HG02840 (cell line): ENCODE results near the gene EDA.

ENCODE experiments used
- ATAC-seq: cut with Tn5 transposase; IDR thresholded peaks from one replicate; pipeline ENCODE4 v1.9.1; 2021; ENCODE audit warnings: mild to moderate bottlenecking, moderate library complexity, moderate number of reproducible peaks; ENCODE audit not compliant: unreplicated experiment, low FRiP score

EDA gene

DNA sequence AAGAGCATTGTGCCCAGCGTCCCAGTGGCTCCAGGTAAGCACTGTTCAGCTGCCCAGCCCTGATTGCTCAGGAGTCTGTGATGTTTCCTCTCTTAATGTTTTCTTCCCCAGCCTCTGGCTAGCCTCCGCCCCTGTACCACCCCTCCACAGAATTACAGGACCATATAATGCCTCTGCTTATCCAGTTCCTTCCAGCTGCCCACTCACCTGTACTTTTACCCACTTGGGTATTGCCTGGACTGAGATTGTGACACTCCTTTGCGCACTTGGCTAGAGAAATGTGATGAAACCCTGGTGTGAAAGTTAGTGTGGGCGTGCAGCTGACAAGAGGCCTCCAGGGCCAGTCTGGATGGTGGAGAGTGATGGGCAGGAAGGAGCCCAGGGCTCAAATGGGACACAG is 434.0 kb downstream of the EDA start, which contains the start of gene AWAT2:
AWAT2 (minus strand) TSS at position 14 of the 400 bp plus-strand sequence; CDS start at position 8, 6 bp downstream.
- no peak for ATAC-seq

DNA sequence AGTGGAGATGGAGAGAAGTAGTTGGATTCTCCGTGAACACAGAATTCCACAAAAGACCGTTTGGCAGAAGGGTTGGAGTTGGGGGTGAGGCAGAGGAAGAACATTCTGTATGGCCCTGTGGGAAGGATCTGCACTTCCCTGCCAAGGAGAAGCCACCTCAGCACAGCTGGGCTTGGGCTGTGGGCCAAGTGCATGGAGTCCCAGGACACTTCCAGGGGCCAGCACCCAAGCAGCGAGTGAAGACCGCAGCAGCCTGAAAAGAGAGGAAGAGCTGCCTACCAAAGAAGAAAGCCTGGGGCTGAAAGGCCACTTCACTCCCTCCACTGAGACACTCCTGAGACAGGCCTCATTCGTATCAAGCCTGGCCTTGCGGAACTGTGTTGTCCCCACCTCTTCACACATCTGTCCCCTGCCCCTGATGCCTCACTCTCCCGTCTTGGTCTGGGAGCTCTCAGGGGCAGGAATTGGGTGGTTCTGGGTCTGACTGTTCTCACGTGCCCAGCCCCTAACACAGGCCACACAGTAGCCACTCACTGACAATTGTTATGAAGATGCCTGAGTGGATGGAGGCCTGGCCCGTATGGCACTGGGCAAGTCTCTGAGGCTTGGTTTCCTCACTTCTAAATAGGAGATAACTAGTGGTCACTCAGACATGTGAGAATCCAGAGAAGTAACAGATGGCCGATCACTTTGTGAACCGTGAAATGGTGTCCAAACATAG is 437.1 kb downstream of the EDA start:
- ATAC-seq, result no peak

DNA sequence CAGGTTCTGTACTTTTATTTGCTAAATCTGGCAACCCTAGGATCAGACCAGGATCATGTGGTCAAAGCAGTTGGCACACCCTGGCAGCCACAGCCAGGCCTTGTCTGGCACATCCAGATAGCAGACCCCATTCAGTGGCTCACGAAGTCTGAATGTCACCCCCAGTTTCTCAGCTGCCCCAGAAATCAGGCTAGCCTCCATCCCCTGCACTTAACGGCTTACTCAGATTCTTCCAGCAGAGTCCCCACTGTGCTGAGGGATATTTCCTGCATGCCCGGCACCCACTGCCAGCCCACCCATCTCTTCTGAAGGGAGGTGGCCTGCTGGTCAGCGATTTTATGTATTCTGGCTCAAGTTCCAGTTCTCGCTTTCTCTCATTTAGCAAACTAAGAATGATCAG is 438.5 kb downstream of the EDA start:
- ATAC-seq, result no peak

DNA sequence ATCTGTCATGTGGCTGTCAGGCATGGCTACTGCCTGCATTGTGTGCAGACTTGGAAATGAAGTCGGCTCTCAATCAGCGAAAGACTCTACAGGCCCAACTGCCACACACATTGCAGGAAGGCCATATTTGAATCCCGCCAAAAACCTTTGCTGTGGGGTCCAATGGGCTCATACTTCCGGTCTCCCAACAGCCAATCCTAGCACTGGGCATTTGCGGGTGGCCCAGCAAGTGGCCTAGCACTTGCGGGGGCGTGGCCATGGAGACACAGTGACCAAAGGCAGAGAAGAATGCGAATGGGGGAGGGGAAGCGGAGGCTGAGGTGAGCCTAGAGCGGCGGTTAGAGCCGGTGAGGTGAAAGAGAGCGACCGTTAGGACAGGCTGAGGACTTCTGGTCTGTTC is 446.2 kb downstream of the EDA start, which contains the start of gene OTUD6A:
OTUD6A (plus strand) TSS at position 382 of the 400 bp plus-strand sequence. CDS start 68 bp downstream, outside the sequence.
- no peak for ATAC-seq

DNA sequence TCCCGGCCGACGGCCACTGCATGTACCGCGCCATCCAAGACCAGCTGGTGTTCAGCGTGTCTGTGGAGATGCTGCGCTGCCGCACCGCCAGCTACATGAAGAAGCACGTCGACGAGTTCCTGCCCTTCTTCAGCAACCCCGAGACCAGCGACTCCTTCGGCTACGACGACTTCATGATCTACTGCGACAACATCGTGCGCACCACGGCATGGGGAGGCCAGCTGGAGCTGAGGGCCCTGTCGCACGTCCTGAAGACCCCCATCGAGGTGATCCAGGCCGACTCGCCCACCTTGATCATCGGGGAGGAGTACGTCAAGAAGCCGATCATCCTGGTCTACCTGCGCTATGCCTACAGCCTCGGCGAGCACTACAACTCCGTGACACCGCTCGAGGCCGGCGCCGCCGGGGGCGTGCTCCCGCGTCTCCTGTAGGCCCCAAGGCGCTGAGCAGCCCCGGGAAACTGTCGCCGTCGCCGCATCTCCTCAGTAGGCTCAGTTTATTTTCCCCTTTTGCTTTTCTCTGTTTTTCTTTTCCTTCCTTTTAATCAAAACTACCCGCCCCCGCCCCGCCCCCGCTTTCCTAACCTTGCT is 447.1 kb downstream of the EDA start:
- ATAC-seq, result no peak

DNA sequence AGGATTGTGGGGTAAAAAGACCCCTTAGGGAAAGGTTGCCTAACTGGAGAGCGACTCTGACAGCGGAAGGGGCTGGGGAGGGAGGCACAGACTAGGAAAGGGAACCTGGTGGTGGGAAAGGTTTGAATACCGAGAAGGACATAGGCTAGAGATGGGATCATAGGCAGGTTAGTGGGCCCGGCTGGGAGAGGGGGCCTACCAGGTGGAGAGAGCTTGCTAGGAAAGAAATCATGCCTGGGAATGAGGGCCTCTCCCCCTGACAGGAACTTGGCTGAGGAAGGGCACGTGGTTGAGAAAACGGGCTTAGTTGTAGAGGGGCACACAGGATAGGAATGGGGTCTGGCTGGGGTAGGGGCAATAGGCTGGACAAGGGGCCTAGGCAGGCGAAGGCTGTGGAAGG is 450.7 kb downstream of the EDA start:
- ATAC-seq, result no peak

DNA sequence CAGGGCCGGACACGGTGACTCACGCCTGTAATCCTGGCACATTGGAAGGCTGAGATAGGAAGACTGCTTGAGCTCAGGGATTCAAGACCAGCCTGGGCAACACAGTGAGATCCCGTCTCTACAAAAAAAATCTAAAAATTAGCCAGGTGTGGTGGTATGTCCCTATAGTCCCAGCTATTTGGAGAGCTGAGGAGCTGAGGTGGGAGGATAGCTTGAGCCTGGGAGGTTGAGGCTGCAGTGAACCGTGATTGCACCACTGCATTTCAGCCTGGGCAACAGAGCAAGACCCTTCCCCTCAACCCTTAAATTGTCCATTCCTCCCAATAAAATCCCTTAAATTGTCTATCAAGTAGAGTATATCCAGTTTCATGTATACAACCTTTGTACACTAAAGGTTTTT is 463.4 kb downstream of the EDA start:
- ATAC-seq, result no peak

DNA sequence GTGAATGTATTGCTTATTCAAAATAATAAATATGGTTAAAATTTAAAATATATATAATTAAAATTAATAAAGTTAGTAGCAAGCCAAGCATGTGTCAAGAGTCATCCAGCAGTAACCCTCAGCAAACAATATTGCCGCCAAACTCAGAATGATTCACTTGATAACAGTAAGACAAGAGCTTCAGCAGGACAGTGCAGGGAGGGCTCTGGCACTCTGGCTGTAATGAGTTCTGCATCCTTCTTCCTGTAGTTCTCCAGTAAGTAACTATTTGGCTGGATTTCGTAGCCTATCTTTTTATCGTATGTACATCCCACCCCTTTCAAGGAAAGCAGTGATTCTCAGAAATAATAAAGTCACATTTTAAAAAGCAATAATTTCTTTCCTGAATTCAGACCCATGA is 464.0 kb downstream of the EDA start:
- no peak for ATAC-seq

DNA sequence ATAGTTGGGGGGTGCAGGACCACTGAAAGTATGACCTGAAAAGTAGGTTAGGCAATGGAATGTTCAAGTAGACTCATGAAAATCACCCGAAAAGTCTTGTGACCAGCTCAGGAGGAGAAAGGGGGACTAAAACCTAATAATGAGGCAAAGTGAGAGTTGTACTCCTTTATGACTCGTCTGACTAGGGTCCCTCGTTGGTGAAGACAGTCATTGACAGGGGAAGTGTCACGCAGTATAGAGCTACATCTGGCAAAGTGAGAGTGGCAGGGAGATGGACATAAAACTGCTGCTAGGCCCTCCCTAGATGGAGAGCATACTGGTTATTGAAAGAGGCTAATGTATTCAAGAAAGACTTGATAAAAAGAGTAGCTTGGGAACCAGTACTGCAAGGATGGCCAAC is 466.8 kb downstream of the EDA start:
- no peak for ATAC-seq

DNA sequence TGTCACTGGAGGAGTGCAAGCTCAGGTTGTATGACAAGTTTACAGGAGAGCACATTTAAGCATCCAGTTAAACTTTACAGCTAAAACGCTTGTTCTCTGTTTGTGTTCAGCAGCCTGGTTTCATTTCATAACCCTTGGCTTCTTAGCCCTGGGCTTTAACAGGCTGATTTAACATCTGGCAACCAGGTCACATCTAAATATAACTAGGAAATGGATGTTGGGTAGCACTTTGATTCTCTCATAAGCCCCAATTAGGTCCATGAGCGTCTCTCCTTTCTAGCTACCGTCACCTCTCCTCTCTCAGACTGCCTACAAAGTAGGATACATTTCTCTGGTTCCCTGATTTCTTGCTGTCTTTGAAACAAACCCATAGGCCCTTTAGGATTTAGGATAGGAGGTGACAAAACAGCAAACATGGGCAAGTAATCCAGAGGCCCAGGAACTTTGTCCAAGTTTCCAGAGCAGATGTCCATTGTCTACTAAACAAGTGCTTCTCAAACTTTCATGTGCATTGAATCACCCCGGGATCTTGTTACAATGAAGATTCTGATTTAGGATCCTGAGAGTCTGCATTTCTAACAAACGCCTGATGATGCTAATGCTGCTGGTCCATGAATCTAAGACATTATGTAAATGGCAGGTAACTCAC is 468.8 kb downstream of the EDA start:
- ATAC-seq, result no peak

DNA sequence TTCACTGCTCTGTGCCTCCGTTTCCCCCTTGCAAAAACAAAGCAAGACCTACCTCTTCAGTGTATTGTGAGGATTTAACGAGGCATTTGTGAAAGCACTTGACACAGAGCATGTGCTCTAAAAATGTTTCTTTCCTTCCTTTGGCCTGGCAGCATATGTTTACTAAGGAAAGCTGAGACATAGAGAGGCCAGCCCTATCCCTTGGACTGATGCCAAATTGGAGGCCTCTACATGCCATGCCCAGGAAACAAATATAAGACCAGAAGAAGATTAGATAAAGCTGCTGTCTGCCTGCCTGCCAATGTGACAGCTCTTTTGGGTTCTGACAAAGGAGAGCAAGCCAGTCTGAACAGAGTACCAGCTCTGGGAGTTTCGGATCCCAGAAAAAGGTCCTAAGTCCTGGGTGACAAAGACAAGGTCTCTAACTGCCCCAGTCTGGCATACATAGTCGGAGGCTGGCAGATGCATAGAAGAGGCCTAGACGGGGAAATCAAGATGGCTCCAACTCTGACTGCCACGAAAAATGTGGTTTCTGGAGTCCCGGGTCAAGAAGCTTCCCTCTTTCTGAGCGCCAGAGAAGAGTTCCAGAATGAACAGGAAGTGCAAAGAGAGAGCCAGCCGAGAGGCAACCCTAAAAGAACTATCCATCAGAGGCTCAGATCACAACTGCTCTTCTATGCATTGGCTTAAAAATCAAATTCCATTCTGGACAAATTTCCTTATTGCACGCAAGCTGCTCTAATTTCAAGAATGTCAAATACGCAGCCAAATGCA is 472.1 kb downstream of the EDA start:
- no peak for ATAC-seq

DNA sequence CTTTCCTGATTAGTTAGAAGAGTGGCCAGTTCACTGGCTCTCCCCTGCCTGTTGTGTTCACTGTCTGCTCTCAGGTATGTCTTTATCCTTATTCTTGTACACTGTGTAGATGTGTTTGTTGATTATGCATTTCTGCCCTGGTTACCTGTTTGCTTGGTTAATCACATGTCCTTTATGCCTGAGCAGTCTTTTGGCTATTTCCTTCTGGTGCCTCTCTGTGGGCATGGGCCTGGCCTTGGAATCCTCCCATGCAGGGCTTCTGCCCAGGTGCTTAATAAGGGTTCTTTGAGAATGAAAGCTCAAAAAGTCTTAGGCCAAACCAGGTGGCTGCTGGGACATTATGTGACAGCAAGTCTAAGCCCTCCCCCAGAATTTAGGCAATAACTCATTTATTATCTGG is 472.8 kb downstream of the EDA start:
- no peak for ATAC-seq
